GM18507 (cell line): ENCODE measurements around the gene ZNF132.
"Not testable (repeated sequence)": the region's sequence is repeated elsewhere in the genome, so short reads cannot be mapped to it uniquely, and the experiment has no call there.

Experiments used
- DNase-seq: peaks from one replicate; pipeline ENCODE4 v3.0.0; 2011; ENCODE audit warnings: low read depth; ENCODE audit not compliant: insufficient read length; ENCODE audit errors: extremely low spot score
- FAIRE-seq: peaks from 2 replicates; lab custom pipeline; 2011; peaks lifted over from hg19 to GRCh38; lab: Jason Lieb, UNC

ZNF132 gene

DNA sequence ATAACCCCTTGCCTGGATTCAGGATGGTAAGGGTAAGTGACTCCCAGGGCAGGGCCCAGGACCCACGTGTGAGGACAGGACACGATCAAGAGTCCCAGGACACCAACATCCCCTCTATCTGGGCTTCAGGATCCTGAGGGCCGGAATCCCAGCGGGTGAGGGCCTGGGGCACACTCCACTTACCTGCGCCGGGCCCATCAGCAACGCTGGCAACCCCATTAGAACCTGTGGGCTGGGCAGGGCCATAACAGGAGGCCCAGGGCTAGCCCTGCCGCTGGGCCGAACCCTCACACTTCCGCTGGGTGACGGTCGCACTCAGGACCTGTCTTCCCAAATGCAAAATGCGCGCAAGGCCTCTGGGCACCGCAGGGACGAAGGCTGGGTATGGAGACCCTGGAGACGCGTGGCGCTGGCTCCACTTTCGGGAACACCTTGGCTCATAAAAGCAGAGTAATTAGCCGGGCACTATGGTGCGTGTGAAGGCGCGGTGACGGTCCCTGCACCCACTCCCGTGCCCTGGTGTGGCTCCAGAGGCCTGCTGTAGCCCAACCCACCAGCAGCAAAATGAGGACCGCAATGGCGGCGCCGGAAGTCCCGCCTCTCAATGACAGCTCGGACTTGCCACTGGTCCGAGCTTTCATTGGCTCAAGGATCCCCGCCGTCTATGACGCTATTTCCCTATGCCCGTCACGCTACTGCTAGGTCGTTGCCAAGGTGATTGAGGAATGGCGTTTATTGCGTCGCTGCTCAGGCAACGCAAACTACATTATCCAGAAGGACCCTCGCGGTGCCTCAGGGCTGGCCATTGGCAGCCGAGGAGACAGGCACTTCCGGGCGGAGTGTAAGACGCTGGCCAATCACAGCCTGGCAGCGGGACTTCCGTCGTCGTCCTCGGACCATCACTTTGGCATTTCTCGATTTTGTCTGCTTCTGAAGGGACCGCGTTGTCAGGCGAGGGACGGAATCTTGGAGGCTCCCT lies at the start of gene ZNF132:
Gene ZNF132 (minus strand): TSS at position 578 of the 979 bp plus-strand sequence. CDS start 332 bp downstream, at position 246.
- DNase-seq: peak; percentile 90
- FAIRE-seq: peak; percentile 100

DNA sequence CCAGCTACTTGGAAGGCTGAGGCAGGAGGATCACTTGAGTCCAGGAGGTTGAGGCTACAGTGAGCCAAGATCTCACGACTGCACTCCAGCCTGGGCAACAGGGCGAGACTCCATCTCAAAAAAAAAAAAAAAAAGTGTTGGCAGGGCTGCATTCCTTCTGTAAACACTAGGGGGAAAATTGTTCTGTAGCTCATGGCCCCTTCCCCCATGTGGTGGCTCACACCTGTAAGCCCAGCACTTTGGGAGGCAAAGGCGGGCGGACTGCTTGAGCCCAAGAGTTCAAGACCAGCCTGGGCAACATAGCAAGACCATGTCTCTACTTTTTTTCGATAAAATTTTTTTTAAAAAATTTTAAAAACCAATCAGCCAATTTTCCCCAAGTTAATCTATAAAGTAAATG lies 44.4 kb upstream of the ZNF132 start:
- not testable (repeated sequence) for FAIRE-seq, DNase-seq

DNA sequence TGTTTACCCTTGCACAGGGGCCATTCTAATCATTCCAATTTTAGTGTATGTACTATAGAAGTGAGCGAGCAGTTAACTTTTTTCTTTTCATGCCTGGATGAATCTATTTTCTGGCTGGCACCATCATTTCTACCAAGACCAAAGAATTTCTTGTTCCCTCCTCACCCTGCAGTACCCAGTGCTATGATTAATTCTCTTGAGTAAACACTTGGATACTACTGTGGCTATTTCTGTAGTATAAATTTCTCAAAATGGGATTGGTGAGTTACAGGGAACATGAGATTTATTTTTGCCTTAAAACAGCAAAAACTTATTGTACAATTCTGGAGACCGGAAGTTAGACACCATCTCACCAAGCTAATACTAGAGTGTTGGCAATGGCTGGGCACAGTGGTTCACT lies 43.8 kb upstream of the ZNF132 start:
- FAIRE-seq (no peak), DNase-seq (no peak)

DNA sequence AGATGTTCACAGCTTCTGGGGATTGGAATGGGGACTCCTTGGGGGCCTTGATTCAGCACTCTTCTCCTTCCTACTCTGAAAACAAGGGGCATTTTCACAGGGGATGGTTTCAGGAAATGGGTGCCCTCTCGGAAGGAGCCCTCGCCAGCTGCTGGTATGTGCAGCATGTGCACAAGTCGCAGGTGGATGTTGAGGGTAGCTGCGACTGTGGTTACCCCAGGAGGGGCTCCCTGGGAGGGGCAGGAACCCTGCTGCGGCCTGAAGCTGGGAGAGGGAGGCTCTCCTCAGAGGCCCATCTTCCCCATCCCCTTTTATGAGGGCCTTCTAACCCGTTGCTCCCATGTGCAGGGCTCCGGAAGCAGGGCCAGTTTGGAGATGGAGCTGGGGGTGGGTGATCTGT lies 42.4 kb upstream of the ZNF132 start:
- DNase-seq (no peak), FAIRE-seq (no peak)

DNA sequence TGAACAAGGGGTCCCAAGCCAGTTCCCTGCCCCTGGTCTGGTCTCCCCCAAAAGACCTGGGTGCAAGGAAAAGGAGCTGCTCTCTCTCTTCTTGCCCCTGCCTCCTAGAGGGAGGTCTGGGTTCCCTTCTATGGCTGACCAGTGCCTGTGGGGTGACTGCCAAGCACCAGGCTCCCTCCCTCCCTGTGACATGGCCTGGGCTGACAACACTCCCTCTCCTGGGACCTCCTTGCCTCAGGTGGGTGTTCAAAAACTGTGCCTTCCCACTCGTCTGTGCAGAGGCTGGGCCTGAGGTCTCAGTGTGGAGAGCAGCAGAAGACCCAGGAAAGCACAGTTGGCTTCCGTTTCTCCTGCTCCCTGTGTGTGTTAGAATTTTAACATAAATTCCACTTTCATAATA lies 40.9 kb upstream of the ZNF132 start:
- DNase-seq: no peak
- no peak for FAIRE-seq

DNA sequence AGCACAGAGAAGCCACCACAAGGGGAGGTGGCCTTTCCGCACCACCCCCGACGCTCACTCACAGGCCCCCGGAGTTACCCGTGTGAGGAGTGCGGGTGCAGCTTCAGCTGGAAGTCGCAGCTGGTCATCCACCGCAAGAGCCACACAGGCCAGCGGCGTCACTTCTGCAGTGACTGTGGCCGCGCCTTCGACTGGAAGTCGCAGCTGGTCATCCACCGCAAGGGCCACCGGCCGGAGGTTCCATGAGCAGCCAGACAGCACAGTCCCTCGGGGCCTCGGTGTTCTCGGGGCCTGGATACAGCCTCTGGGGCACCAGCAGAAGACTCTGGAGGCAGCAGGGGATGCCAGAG lies 40.5 kb upstream of the ZNF132 start:
- FAIRE-seq (no peak), DNase-seq (no peak)

DNA sequence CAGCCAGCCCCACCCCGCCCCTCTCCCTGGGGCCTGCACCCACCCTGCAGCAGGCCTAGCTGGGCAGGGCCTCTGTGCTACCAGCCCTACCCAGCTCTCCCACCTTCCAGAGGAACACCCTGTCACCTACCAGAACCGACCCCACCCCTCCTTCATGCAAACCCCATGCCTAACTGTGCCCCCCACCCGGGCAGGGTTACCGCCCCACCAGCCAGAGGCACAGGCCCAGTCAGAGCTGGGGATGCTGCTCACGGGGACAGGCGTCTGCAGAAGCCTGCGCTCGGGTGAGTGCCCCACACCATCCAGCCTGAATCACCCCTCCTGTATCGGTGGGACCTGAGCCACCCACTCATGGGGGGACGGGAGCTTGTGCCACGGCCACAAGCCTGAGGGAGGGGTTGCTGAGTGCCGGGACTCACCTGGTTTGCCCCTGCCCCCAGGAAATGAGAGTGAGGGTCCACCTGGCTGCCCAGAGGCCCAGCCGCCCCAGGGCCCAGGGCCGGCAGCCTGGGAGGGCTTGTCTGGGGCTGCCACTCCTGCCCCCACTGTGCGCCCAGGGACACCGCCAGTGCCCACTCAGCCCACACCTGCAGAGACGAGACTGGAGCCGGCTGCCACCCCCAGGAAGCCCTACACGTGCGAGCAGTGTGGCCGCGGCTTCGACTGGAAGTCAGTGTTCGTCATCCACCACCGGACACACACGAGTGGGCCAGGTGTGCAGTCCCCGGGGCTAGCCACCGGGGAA lies 40.0 kb upstream of the ZNF132 start:
- no peak for FAIRE-seq
- DNase-seq: no peak

DNA sequence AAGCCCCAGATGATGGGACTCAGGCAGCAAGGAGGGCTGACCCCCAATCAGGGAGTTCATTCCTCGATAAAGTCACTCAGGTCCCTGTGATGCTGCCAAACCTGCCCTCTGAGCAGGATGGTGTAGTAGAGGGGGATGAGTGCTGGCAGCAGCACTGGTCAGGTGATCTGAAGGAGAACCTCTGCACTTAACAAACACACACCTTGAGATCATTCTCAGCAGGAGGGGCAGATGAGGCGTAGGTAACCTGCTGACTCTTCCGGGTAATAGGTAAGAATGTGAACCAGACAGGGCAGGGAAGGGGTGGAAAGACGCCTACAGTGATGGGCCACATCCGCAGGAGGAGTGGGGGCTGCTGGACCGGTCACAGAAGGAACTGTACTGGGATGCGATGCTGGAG lies 39.4 kb upstream of the ZNF132 start:
- DNase-seq (no peak), FAIRE-seq (no peak)

DNA sequence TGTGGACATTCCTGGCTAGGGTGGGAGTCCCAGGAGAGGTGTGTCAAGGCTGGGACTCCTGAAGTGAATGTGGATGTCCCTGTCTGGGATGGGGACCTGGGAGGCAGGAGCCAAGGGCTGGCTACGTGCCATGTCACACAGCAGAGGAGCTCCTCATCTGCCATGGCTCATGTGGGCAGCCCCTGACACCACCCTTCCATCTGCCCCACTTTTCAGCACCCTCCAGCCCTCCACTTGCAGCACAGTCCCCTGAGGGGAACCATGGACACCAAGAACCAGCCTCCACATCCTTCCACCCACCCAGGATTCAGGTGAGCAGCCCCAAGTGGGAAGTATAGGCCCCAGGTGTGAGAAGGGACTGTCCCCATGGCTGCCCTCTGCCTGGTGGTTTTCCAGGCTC lies 37.9 kb upstream of the ZNF132 start:
- DNase-seq (no peak), FAIRE-seq (no peak)

DNA sequence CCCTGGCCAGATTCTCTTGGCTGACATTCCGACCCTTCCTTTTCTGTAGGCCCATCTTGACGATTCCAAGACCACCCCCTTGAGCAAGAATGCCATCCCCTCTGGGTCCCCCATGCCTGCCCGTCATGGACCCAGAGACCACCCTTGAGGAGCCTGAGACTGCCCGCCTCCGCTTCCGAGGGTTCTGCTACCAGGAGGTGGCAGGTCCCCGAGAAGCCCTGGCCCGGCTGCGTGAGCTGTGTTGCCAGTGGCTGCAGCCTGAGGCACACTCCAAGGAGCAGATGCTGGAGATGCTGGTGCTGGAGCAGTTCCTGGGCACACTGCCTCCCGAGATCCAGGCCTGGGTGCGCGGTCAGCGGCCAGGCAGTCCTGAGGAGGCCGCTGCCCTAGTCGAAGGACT lies 37.2 kb upstream of the ZNF132 start:
- FAIRE-seq (no peak), DNase-seq (no peak)

DNA sequence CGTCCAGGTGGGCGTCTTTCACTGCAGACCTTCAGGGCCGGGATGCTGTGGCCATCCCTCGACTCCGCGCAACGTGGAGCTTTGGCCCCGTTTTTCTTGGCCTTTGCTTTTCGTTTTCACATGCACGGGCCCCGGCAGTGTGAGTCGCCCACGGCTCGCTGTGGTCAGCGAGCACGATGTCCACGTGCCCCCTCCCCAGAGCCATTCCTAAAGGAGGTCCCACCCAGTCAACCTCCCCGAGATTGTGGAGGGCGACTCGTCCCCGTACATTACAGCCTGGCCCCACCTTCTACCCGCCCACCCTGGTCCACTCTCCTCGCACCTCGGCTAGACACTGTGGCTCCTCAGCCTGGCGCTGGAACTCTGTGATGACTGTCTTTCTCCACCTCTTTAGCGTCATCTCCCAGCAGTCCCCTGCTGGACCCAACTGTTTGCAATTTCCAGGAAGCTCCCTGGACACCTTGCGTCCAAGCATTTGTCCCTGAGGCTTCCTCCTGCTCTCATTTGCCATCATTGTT lies 36.6 kb upstream of the ZNF132 start:
- no peak for DNase-seq
- no peak for FAIRE-seq

DNA sequence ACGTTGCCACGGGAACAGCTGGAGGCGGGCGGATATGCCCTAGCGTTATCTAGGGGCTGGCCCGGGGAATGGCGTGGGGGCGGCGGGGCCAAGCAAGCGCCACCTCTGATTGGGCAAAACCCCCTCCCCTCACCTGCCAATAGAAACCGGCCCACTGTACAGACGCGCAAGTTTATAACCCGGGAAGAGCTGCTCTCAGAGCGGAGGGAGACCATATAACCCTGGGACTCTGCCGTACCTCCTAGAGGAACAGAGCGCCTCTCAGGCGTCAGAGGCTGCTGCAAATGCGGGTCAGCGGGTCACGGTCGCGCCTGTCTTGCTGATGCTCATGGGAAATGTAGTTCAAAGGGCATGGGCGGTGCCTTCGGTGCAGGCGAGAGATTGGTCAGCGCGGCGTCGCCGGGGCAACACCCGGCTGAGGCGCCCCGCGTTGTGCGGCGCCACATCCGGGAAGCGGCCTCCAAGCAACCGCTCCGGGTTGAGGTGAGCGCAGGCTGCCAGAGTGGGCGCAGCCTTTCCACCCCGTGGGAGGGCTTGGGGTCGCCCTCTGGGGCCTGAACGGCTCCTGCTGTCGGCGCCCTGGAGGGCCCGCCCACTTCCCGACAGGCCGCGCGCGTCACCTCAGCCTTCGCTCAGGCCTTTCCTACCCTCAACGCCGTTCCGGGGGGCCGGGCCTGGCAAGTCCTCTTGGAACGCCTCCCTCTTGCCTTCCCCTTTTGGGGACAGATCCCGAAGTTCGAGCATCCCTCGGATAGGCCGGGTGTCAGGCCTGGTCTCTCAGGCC lies 36.0 kb upstream of the ZNF132 start, which contains the start of gene ZNF446:
Gene ZNF446 (plus strand): TSS at position 639 of the 784 bp plus-strand sequence. CDS start 867 bp downstream, outside the sequence.
- DNase-seq (peak; percentile 87), FAIRE-seq (peak; percentile 99)

DNA sequence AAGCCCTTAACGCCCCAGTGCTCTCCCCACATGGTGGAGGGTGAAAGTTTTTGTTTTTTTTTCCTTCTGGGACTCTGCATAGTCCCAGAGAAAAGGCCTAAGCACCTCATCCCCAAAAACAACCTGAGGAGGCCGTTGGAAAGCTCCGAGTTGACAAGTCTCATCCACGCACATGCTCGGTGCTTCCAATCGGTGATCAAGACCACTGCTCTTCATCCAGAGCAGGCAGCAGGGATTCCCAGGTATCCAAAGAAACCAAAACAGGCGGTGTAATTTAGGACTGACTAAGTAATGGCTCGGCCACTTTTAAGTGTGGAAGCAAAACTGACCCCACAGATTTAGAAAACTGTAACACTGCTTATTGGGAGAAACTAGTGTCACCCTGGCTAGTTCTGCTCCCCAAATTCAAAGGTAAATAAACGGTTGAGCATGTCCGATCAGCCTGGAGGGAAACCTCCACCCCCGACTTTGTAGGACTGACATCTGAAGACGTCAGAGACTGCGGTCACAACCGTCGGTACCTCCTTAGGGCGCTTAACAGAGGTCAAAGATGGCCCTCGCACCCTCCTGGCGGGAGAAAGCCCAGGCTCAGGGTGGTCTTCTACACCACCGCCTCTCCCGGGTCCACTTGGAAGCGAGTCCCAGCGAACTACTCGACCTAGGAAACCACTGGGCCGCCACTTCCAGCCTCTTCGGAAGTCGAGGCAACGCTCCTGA lies 35.2 kb upstream of the ZNF132 start:
- FAIRE-seq: no peak
- DNase-seq: no peak

DNA sequence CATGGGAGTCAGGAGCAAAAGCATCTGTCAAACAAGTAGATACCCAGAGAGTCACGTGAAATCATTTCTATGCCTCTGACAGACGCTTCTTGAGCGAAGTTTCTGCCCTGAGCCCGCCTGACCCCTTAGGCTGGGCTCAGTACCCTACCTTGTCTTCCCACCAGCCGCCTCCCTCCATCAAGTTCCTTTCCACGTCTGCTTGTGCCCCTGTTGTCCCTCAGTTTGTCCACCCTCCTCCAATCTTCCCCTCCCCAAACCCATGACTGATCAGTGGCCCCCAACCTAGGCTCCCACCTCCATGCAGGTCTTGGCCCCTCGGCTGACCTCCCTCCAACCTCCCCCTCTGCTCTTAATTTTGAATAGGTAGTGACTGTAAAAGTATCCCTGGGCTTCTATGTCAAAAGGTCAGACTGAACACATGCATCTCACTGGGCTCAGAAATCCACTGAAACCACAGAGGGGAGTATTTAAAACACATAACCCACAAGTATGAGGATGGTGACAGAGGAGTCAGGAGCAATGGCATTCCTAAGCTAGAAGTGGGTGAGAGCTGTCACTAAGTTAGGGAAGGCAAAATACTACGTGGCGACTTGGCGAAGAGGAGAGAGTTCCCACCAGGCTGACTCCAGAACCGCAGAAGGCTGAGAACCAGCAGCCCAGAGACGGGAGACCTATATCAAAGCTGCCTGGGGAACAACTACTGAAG lies 34.5 kb upstream of the ZNF132 start:
- DNase-seq (no peak), FAIRE-seq (no peak)

DNA sequence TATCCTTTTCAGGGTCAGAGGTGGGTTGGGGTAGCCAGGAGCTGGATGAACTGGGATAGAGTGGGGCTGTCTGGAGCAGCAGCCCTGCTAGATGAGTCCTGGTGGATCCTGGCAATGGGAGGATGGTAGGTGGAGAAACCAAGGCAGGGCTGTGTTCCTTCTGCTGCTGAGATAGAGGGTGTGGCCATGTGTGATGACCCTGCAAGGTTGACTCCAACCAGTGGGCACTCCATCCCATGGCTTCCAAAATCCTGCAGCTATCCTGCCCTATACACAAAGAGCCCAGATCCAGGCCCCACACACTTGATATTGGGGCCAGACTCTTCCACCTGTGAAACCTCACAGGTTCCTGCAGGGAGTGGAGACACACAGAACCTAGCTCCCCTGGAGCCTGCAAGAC lies 33.8 kb upstream of the ZNF132 start:
- no peak for FAIRE-seq
- DNase-seq: no peak

DNA sequence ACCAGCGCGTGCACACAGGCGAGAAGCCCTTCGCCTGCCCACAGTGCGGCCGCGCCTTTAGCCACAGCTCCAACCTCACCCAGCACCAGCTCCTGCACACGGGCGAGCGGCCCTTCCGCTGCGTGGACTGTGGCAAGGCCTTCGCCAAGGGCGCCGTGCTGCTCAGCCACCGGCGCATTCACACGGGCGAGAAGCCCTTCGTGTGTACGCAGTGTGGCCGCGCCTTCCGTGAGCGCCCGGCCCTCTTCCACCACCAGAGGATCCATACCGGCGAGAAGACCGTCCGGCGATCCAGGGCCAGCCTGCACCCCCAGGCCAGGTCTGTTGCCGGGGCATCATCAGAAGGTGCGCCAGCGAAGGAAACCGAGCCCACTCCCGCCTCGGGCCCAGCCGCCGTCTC lies 31.8 kb upstream of the ZNF132 start:
- DNase-seq (no peak), FAIRE-seq (no peak)

DNA sequence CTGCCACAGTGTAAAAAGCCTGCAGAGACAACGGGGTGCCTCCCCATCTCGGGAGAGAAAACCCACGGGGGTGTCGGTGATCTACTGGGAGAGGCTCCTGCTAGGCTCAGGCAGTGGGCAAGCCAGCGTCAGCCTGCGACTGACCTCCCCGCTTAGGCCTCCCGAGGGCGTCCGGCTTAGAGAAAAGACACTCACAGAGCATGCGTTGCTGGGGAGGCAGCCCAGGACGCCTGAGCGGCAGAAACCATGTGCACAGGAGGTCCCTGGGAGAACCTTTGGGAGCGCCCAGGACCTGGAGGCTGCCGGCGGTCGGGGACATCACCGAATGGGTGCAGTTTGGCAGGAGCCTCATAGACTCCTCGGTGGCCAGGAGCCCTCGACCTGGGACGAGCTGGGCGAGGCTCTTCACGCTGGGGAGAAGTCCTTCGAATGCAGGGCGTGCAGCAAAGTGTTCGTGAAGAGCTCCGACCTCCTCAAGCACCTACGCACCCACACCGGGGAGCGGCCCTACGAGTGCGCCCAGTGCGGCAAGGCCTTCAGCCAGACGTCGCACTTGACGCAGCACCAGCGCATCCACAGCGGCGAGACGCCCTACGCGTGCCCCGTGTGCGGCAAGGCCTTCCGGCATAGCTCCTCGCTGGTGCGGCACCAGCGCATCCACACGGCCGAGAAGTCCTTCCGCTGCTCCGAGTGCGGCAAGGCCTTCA lies 31.0 kb upstream of the ZNF132 start:
- not testable (repeated sequence) for DNase-seq, FAIRE-seq
